C4-2B (cell line): ENCODE measurements around the gene F5.

Experiments
- H3K27ac ChIP-seq: fragments of 450-650 bp; 2 replicates; pipeline ENCODE4 v1.5.1; 2017
- CTCF ChIP-seq: fragments of 450-650 bp; conservative IDR thresholded peaks from 2 replicates; pipeline ENCODE4 v1.5.1; 2017; ENCODE audit warnings: mild to moderate bottlenecking
- ZFX ChIP-seq: fragments of 450-650 bp; IDR thresholded peaks from 2 replicates; pipeline ENCODE4 v1.6.1; 2017

F5 gene

DNA sequence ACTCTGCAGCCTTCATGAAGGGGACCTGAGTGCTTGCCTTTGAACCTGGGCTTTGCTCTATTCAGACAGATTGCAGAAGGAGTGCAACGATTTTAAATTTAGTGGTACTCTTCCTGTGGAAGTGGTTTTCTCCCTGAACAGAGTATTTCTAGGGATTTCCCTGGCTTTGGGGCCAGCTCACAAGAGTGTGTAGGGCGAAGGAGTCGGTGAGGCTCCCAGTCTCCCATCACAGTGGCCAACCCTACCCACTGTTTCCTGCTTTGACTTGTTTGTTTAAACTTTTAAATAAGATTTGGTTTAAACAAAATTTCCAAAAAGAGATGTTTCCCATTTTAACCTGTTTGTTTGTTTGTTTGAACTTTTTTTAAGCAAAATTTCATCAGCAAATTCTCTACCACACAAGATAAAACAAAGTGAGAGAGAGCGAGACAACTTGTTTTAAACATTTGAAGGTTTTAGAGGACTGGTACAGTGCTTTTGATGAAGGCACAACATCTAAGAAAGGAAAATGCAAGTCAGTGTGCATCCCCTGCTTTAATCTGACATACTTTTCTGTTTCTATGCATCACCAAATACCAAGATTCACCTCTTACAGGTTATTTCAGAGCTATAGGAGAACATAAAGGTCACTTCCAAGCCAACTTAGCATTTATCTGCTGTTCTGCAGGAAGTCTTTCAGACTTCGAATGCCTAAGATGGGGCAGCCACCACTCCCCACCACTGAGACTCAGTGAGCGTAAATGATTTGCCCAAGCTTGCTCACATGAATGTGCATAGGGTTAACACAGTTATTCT lies 37.0 kb upstream of the F5 start:
- no peak overlapping the region for H3K27ac ChIP-seq
- TF ChIP-seq ZFX (no peak), CTCF (no peak)

DNA sequence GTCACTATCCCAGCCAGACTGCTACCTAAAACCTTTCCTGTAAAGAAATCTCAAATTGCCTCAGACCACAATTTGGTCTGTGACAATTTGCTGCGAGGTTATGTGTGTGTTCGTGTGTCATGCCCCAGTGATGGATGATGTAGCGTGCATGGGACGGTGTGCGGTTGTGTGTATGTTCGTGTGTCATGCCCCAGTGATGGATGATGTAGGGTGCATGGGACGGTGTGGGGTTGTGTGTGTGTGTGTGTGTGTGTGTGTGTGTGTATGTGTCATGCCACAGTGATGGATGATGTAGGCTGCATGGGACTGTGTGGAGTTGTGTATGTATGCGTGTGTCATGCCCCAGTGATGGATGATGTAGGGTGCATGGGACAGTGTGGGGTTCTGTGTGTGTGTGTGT lies 34.3 kb upstream of the F5 start:
- no peak for TF ChIP-seq CTCF
- TF ChIP-seq ZFX: no peak
- no peak overlapping the region for H3K27ac ChIP-seq

GRCh38 chr1:169618367-169618766 lies 32.1 kb upstream of the F5 start:
- no peak for TF ChIP-seq ZFX
- no peak for TF ChIP-seq CTCF
- H3K27ac ChIP-seq: no peak overlapping the region

DNA sequence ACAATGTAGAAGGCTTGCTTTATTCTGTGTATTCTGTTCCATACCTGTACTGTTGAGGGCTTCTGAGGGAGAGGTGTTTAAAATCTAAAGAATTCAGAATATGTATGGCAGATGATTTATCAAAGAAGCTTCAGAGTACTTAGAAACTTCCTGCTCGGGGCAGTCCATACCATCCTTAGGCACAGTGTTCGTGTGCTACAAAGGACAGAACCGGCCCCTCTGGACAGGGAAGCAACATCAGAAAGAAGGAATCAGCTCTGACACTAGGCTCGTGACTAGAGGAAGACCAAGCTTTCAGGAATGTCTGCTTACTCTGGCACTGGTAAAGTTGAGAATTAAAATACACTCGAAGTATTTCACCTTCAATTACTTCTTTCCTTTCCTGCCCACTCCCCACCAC lies 29.5 kb upstream of the F5 start:
- no peak overlapping the region for H3K27ac ChIP-seq
- no peak for TF ChIP-seq ZFX

- TF ChIP-seq CTCF (no peak), ZFX (no peak)
- no peak overlapping the region for H3K27ac ChIP-seq
These were observed 24.6 kb upstream of the F5 start for GRCh38 chr1:169610858-169611257.

DNA sequence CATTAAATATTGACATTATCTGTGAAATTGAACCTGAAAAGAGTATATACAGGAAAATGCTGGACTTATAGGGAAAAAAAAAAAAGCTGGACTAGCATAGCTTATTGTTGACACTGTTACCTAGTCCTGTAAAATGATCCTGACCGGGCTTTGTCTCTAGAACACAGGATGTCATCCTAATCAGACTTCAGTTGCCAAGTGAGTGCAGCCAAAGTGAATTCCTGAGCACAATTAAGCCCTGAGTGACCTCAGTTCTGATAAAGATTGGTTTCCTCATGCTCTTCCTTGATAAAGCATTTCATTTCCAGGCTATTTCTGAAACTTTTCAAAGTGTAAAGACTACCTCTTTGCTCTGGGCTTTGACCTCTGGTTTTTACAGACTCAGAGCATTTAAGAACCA lies 23.8 kb upstream of the F5 start:
- H3K27ac ChIP-seq: no peak overlapping the region
- TF ChIP-seq ZFX: no peak
- TF ChIP-seq CTCF: no peak

- TF ChIP-seq CTCF (no peak), ZFX (no peak)
- no peak overlapping the region for H3K27ac ChIP-seq
These were observed 21.9 kb upstream of the F5 start for GRCh38 chr1:169608226-169608625.
